Measurements from ENCODE around the gene COL6A5.

COL6A5 gene

DNA sequence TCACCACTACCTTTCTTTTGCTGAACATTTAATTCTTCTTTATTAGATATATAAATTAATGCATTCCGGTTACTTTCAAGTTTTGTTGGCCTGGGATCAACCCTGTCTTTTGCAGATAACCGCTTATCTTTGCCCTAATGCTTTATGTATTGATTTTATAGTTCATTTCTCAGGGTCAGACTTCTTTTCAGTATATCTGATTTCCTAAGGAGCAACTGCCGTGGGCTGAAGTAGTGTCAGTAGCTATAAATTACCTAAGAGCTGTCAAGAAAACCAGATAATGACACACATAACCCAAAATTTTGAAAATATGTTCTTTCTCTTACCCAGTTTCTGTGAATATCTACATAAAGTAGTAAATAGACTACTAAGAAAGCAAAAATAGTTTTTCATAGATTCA lies 38.0 kb downstream of the COL6A5 start:
- no peak overlapping the region for H3K4me3 ChIP-seq (ENCODE audit: low read depth, low read length)
- in situ Hi-C loops (cut with HindIII; ENCODE audit: low sequenced_read_pairs): no loop called here
- TF ChIP-seq, protein P1, sequence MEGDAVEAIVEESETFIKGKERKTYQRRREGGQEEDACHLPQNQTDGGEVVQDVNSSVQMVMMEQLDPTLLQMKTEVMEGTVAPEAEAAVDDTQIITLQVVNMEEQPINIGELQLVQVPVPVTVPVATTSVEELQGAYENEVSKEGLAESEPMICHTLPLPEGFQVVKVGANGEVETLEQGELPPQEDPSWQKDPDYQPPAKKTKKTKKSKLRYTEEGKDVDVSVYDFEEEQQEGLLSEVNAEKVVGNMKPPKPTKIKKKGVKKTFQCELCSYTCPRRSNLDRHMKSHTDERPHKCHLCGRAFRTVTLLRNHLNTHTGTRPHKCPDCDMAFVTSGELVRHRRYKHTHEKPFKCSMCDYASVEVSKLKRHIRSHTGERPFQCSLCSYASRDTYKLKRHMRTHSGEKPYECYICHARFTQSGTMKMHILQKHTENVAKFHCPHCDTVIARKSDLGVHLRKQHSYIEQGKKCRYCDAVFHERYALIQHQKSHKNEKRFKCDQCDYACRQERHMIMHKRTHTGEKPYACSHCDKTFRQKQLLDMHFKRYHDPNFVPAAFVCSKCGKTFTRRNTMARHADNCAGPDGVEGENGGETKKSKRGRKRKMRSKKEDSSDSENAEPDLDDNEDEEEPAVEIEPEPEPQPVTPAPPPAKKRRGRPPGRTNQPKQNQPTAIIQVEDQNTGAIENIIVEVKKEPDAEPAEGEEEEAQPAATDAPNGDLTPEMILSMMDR (IDR thresholded peaks at IDR 0.05; ENCODE audit: low read depth, low read length): no peak
- DNase-seq (ENCODE audit: low read depth, low spot score): no peak

GRCh38 chr3:130384476-130385025 lies 39.1 kb downstream of the COL6A5 start:
- no peak overlapping the region for H3K4me3 ChIP-seq (ENCODE audit: low read depth, low read length)
- in situ Hi-C loops (cut with HindIII; ENCODE audit: low sequenced_read_pairs): no loop called here
- no peak for DNase-seq (ENCODE audit: low read depth, low spot score)
- TF ChIP-seq, protein P1 (IDR thresholded peaks at IDR 0.05; ENCODE audit: low read depth, low read length): no peak

DNA sequence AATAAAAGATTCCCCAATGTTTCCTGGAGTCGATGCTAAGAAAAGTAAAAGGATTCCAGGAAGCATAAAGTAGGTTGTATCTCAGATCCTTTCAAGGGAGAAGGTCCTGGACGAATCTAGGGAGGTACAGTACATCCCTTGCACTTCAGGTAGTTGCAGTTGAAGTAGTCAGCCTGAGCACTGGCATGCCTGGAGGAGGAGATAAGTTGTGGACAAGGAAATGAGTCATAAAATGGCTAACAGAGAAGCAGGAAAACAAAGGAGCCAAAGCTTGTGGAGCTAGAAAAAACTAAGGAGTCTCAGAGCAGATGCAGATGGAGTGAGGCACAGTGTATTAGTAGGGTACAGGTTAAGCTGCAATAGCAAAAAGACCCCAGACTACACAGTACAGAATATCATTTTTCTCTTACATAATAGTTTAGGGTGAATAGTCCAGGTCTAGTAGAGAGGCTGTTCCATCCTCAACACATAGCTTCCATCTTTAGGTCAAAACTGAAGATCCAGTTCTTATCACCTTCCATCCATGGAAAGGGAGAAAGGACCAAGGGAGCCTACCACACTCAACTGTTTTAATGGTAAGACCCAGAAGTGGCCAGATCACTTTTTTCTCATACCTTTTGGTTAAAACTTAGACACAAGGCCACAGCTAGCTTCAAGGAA lies 41.3 kb downstream of the COL6A5 start:
- in situ Hi-C loops (cut with HindIII; ENCODE audit: low sequenced_read_pairs): no loop called here
- no peak overlapping the region for H3K4me3 ChIP-seq (ENCODE audit: low read depth, low read length)
- DNase-seq (ENCODE audit: low read depth, low spot score): peak; percentile 50
- TF ChIP-seq, protein P1 (IDR thresholded peaks at IDR 0.05; ENCODE audit: low read depth, low read length): no peak

GRCh38 chr3:130389743-130390478 lies 44.4 kb downstream of the COL6A5 start:
- DNase-seq (ENCODE audit: low read depth, low spot score): no peak
- TF ChIP-seq, protein P1 (IDR thresholded peaks at IDR 0.05; ENCODE audit: low read depth, low read length): no peak
- H3K4me3 ChIP-seq (ENCODE audit: low read depth, low read length): no peak overlapping the region
- in situ Hi-C loops (cut with HindIII; ENCODE audit: low sequenced_read_pairs): no loop called here

DNA sequence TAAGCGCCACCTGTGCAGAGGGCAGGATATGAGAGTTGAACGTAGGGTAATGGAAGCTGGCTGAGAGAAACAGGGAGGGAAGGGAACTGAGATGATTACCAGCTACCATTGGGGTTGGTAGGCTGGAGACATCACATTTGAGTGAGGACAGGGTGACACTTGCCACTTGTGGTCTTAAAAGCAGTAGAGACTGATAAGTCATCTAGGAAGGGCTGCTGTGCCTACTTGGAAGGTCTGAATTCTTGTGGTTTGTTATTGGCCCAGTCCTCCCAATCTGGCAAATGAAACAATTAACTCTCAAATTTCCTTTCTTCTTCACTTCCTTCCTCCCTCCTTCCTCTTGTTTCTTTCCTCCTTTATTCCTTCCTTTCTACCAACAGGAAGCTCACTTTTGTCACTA lies 46.8 kb downstream of the COL6A5 start:
- no peak overlapping the region for H3K4me3 ChIP-seq (ENCODE audit: low read depth, low read length)
- in situ Hi-C loops (cut with HindIII; ENCODE audit: low sequenced_read_pairs): no loop called here
- TF ChIP-seq, protein P1 (IDR thresholded peaks at IDR 0.05; ENCODE audit: low read depth, low read length): no peak
- no peak for DNase-seq (ENCODE audit: low read depth, low spot score)

GRCh38 chr3:130393594-130393993 lies 48.1 kb downstream of the COL6A5 start:
- in situ Hi-C loops (cut with HindIII; ENCODE audit: low sequenced_read_pairs): no loop called here
- TF ChIP-seq, protein P1 (IDR thresholded peaks at IDR 0.05; ENCODE audit: low read depth, low read length): no peak

More at GRCh38 chr3:130393594-130393993, 48.1 kb downstream of the COL6A5 start:
- DNase-seq (ENCODE audit: low read depth, low spot score): no peak
- H3K4me3 ChIP-seq (ENCODE audit: low read depth, low read length): no peak overlapping the region

All from astrocyte of the spinal cord (primary cell).